HepG2 (cell line): ENCODE measurements around the gene FRMD3. TPM values are rescaled to one million over a fixed set of nuclear protein-coding genes. Genes with fewer than 3 reads are reported as not detected.

Experiments used
- ATAC-seq: fragments of 200-7000 bp; cut with Tn5 transposase; 3 replicates; pipeline ENCODE4 v1.9.1; 2020; ENCODE audit warnings: mild to moderate bottlenecking, moderate library complexity
- BruUV-seq: library from RNA; stranded (reverse); fragments of 400-500 nt; replicated peaks from 2 replicates; lab custom pipeline; 2021; lab: Mats Ljungman, UMichigan
- CTCF ChIA-PET: fragments of 300-600 bp; formaldehyde crosslinking; extraction: SDS; loops from one replicate; lab custom pipeline; 2021; ENCODE audit warnings: low total read pairs, inconsistent platforms, low intra/inter-chr PET ratio; lab: Yijun Ruan, JAX
- POLR2A ChIA-PET: fragments of 350-600 bp; sonication (Branson Sonifier 250); formaldehyde crosslinking; loops from one replicate; lab custom pipeline; 2020; ENCODE audit warnings: antibody characterized with exemption, inconsistent platforms; lab: Yijun Ruan, JAX
- DNase-seq: peaks from one replicate; pipeline ENCODE4 v3.0.0-alpha.2; 2015; ENCODE audit warnings: low spot score
- FAIRE-seq: peaks from 3 replicates; lab custom pipeline; 2011; peaks lifted over from hg19 to GRCh38; lab: Jason Lieb, UNC
- H2AFZ ChIP-seq: one replicate; pipeline ENCODE4 v1.6.1; 2011; ENCODE audit warnings: low read length, inconsistent platforms
- H3K27ac ChIP-seq: fragments of 300-600 bp; 3 replicates; pipeline ENCODE4 v1.8.0; 2011; ENCODE audit warnings: mixed run types, mild to moderate bottlenecking, mixed read lengths, low read length, inconsistent platforms; ENCODE audit not compliant: insufficient read depth; ENCODE audit errors: extremely low read length
- H3K27me3 ChIP-seq, 2 experiments: fragments of 200-600 bp in 1 of 2; 2 replicates in 1 of 2; 3 replicates in 1 of 2; pipeline versions ENCODE4 v1.6.0 to v1.8.0; 2011; ENCODE audit warnings: low read length in 2 of 2, mild to moderate bottlenecking in 2 of 2, moderate library complexity in 2 of 2, inconsistent platforms in 1 of 2; ENCODE audit not compliant: insufficient read depth in 2 of 2, control insufficient read depth in 1 of 2
- H3K36me3 ChIP-seq, 2 experiments: fragments of 200-600 bp in 1 of 2; replicated peaks in 1 of 2; 2 replicates in 1 of 2; 3 replicates in 1 of 2; pipeline versions ENCODE4 v1.5.1 to v1.8.0; 2011; ENCODE audit warnings: low read length in 2 of 2, inconsistent platforms in 1 of 2; ENCODE audit not compliant: insufficient read depth in 2 of 2, control insufficient read depth in 1 of 2
- H3K4me1 ChIP-seq: 2 replicates; pipeline ENCODE4 v1.5.1; 2012; ENCODE audit warnings: low read length, inconsistent platforms; ENCODE audit not compliant: insufficient read depth
- H3K4me2 ChIP-seq: 2 replicates; pipeline ENCODE4 v1.6.0; 2011; ENCODE audit warnings: low read depth, low read length, inconsistent platforms
- H3K4me3 ChIP-seq, 3 experiments: fragments of 200-600 bp in 1 of 3; sonication (generic), shearing (Covaris generic) in 1 of 3; replicated peaks in 1 of 3; 2 replicates each; pipeline ENCODE4 v1.5.1; 2011 to 2016; ENCODE audit warnings: low read length in 3 of 3, inconsistent platforms in 2 of 3, low read depth in 2 of 3, mild to moderate bottlenecking in 2 of 3, control low read depth in 1 of 3, mixed read lengths in 1 of 3; ENCODE audit not compliant: insufficient read depth in 1 of 3
- H3K79me2 ChIP-seq: one replicate; pipeline ENCODE4 v1.6.1; 2011; ENCODE audit warnings: low read length, inconsistent platforms; ENCODE audit not compliant: insufficient read depth
- H3K9ac ChIP-seq: 2 replicates; pipeline ENCODE4 v1.6.0; 2011; ENCODE audit warnings: mild to moderate bottlenecking, low read depth, low read length, inconsistent platforms; ENCODE audit not compliant: insufficient read depth
- H3K9me3 ChIP-seq: 2 replicates; pipeline ENCODE4 v1.5.1; 2012; ENCODE audit warnings: mild to moderate bottlenecking, low read length
- H4K20me1 ChIP-seq: 2 replicates; pipeline ENCODE4 v1.6.0; 2011; ENCODE audit warnings: inconsistent platforms, mild to moderate bottlenecking, low read length, moderate library complexity; ENCODE audit not compliant: insufficient read depth
- BCL6 ChIP-seq: IDR thresholded peaks from 2 replicates; pipeline ENCODE4 v1.6.1; 2016; ENCODE audit warnings: missing genetic modification reagents, missing compliant biosample characterization
- ELF3 ChIP-seq: IDR thresholded peaks from 2 replicates; pipeline ENCODE4 v1.6.1; 2016; ENCODE audit warnings: missing genetic modification reagents, missing compliant biosample characterization
- GFI1 ChIP-seq: sonication (generic); formaldehyde crosslinking; IDR thresholded peaks from 2 replicates; pipeline ENCODE4 v1.5.0; 2020; ENCODE audit warnings: missing genetic modification reagents, mild to moderate bottlenecking, borderline replicate concordance
- HNF4A ChIP-seq: sonication (generic); formaldehyde crosslinking; IDR thresholded peaks from 2 replicates; pipeline ENCODE4 v1.4.0; 2020; ENCODE audit warnings: missing genetic modification reagents
- HNRNPK ChIP-seq: fragments of 200-400 bp; formaldehyde crosslinking; IDR thresholded peaks from 2 replicates; pipeline ENCODE4 v1.6.1; 2018; ENCODE audit warnings: low read length, low read depth, moderate library complexity, mild to moderate bottlenecking; ENCODE audit not compliant: poor library complexity, severe bottlenecking
- MATR3 ChIP-seq: sonication (generic); formaldehyde crosslinking; IDR thresholded peaks from 2 replicates; pipeline ENCODE4 v1.4.0; 2020; ENCODE audit warnings: missing genetic modification reagents
- MEIS1 ChIP-seq: sonication (generic); formaldehyde crosslinking; IDR thresholded peaks from 2 replicates; pipeline ENCODE4 v1.9.0; 2021; ENCODE audit warnings: mild to moderate bottlenecking, missing genetic modification reagents, moderate library complexity, borderline replicate concordance
- MTA3 ChIP-seq: sonication (generic); formaldehyde crosslinking; IDR thresholded peaks from 2 replicates; pipeline ENCODE4 v1.4.0; 2020; ENCODE audit warnings: missing genetic modification reagents
- NCOA5 ChIP-seq: sonication (generic); formaldehyde crosslinking; IDR thresholded peaks from 2 replicates; pipeline ENCODE4 v1.4.0; 2020; ENCODE audit warnings: missing genetic modification reagents
- POLR2G ChIP-seq: fragments of 200-400 bp; formaldehyde crosslinking; IDR thresholded peaks from 2 replicates; pipeline ENCODE4 v1.6.1; 2018; ENCODE audit warnings: mild to moderate bottlenecking, low read depth, low read length, moderate library complexity
- SCMH1 ChIP-seq: sonication (generic); formaldehyde crosslinking; IDR thresholded peaks from 2 replicates; pipeline ENCODE4 v1.9.0; 2021; ENCODE audit warnings: missing genetic modification reagents, mild to moderate bottlenecking, borderline replicate concordance
- SMYD3 ChIP-seq: sonication (generic); formaldehyde crosslinking; IDR thresholded peaks from 2 replicates; pipeline ENCODE4 v1.8.1; 2023; ENCODE audit warnings: mild to moderate bottlenecking, missing genetic modification reagents
- SRSF1 ChIP-seq: fragments of 200-400 bp; formaldehyde crosslinking; optimal IDR thresholded peaks from 2 replicates; pipeline ENCODE3; 2017; ENCODE audit warnings: mild to moderate bottlenecking, low read depth, low read length, moderate library complexity
- ZNF296 ChIP-seq: sonication (generic); formaldehyde crosslinking; conservative IDR thresholded peaks from 2 replicates; pipeline ENCODE4 v1.5.0; 2020; ENCODE audit warnings: mild to moderate bottlenecking, missing genetic modification reagents
- ZNF331 ChIP-seq: sonication (generic); formaldehyde crosslinking; IDR thresholded peaks from 2 replicates; pipeline ENCODE4 v1.4.0; 2020; ENCODE audit warnings: missing genetic modification reagents
- ZNF547 ChIP-seq: sonication (generic); formaldehyde crosslinking; IDR thresholded peaks from 2 replicates; pipeline ENCODE4 v1.5.1; 2020; ENCODE audit warnings: mild to moderate bottlenecking, missing genetic modification reagents
- WGBS: methylation state at CpG from one replicate; pipeline ENCODE4 v1.1.6; 2017; ENCODE audit warnings: low lambda C conversion rate; 5-methylcytosine and 5-hydroxymethylcytosine counted together
- in situ Hi-C: cut with HindIII; loops from 2 replicates; pipeline ENCODE4 v1.10.0; 2017; ENCODE audit warnings: low pct_unique_long_range_greater_than_20kb; ENCODE audit not compliant: extremely low pct_ligation_motif_present
- intact Hi-C: fragments of 100-400 bp; cut with micrococcal nuclease; formaldehyde crosslinking; loops from one replicate; pipeline ENCODE4 v1.10.0; 2022; ENCODE audit not compliant: unreplicated experiment
- polyA plus RNA-seq, 8 experiments: library from polyadenylated mRNA; depleted of rRNA in 3 of 8; stranded (reverse) in 7 of 8; unstranded in 1 of 8; fragments of >200 nt; fragmentation: Illumina TruSeq in 4 of 8; extraction: Trizol in 4 of 8; gene quantifications; 2 replicates each; pipeline versions ENCODE4 v1.2.1 to v1.2.3, GENCODE V29; 2011 to 2016; ENCODE audit warnings: low read depth in 4 of 8, missing spikeins in 1 of 8, mixed read lengths in 1 of 8; ENCODE audit not compliant: insufficient read depth in 1 of 8
- total RNA-seq, 5 experiments: library from RNA; depleted of rRNA; stranded (reverse); fragments of >200 nt; fragmentation: Illumina TruSeq; extraction: Trizol; gene quantifications; 2 replicates each; pipeline ENCODE4 v1.2.3, GENCODE V29; 2016; ENCODE audit warnings: low read depth in 1 of 5
- TF ChIP-seq, protein P1 (sequence below): IDR thresholded peaks from 2 replicates; pipeline ENCODE4 v1.6.1; 2016; ENCODE audit warnings: missing genetic modification reagents, missing compliant biosample characterization
- TF ChIP-seq, protein P2 (sequence below), 2 experiments: sonication (generic) in 1 of 2; formaldehyde crosslinking in 1 of 2; IDR thresholded peaks; 2 replicates each; pipeline versions ENCODE4 v1.5.1 to v1.6.1; 2011 to 2020; ENCODE audit warnings: borderline replicate concordance in 1 of 2, low read depth in 1 of 2, low read length in 1 of 2, mild to moderate bottlenecking in 1 of 2, missing genetic modification reagents in 1 of 2, moderate library complexity in 1 of 2
- TF ChIP-seq, protein P3 (sequence below): sonication (generic); formaldehyde crosslinking; IDR thresholded peaks from 2 replicates; pipeline ENCODE4 v1.4.0; 2020; ENCODE audit warnings: missing genetic modification reagents
- TF ChIP-seq, protein P4 (sequence below): sonication (generic); formaldehyde crosslinking; IDR thresholded peaks from 2 replicates; pipeline ENCODE4 v1.8.0; 2022; ENCODE audit warnings: mild to moderate bottlenecking, missing genetic modification reagents, moderate library complexity

Gene FRMD3
- total and polyA plus RNA-seq, 2 of the 13 experiments (the other 11 are each of a cell fraction or from before 2014, with no cell fraction given): 3.2 to 7.7 TPM

DNA sequence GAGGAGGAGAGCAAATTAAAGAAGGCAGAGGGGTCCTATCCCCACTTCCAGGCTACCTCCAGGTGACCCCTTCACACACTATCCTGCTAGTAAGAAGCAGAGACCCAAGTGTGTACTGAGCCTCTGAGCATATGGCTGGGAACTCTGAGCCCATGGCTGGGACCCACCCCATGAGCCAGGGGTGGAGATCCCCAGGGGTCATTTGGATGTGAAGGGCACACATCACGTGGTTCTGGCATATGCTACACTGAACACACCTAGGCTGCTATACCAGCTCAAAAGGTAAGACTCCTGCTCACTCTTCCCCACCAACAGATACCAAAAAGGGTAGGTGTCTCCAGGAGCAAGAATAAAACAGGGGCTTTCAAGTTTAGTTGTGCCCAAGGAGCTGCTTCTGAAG is 149.9 kb downstream of the FRMD3 start:
- peak overlapping the region; percentile 76 for H3K27ac ChIP-seq
- no peaks in the 10 kb centered on the region for H3K79me2 ChIP-seq
- no peaks in the 10 kb centered on the region for H3K36me3 ChIP-seq
- no CpG with 5 or more reads among the region's 1 CpG for WGBS
- H3K4me2 ChIP-seq: peak overlapping the region; percentile 70
- DNase-seq (no peak), ATAC-seq (peak; percentile 53), FAIRE-seq (no peak)
- H3K4me3 ChIP-seq: peak overlapping the region in 1 of 3 experiments; percentile 53; a peak in 1 of 6 replicates
- no peak overlapping the region for H2AFZ ChIP-seq
- intact Hi-C loops: loop anchor here (5.0 kb wide), 1 partner anchor 149 kb away; the partner anchor contains the start of gene FRMD3
- H4K20me1 ChIP-seq: no peaks in the 10 kb centered on the region
- peaks cover 6% of the 10 kb centered on the region for H3K9me3 ChIP-seq
- no peaks in the 10 kb centered on the region for H3K27me3 ChIP-seq
- no peak overlapping the region; the same call in 1 of the 2 replicates for H3K9ac ChIP-seq
- H3K4me1 ChIP-seq: peaks cover 62% of the 10 kb centered on the region
- in situ Hi-C loops: loop anchor here (10.0 kb wide), 1 partner anchor 64 kb away; no protein-coding TSS in a partner anchor
- BruUV-seq: no TSS peak
- ChIA-PET POLR2A (interaction anchor here (1.6 to 1.7 kb wide), 2 partner anchors 9 to 36 kb away, joined by 3 to 7 read pairs; no protein-coding TSS in a partner anchor), CTCF (no interaction called here)
- TF ChIP-seq ZNF331 (CRISPR knock-in tag): no peak
- 0 out of 2 replicates have a peak, but pooled peaks have one; percentile 2 for TF ChIP-seq ELF3
- TF ChIP-seq POLR2G: no peak
- TF ChIP-seq GFI1 (CRISPR knock-in tag): no peak
- TF ChIP-seq HNF4A (CRISPR knock-in tag): peak; percentile 25; the same call in 1 of the 2 replicates
- TF ChIP-seq SRSF1: no peak
- TF ChIP-seq, protein P1, sequence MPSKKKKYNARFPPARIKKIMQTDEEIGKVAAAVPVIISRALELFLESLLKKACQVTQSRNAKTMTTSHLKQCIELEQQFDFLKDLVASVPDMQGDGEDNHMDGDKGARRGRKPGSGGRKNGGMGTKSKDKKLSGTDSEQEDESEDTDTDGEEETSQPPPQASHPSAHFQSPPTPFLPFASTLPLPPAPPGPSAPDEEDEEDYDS (CRISPR knock-in tag): no peak
- TF ChIP-seq HNRNPK: no peak
- no peak for TF ChIP-seq ZNF547 (CRISPR knock-in tag)
- TF ChIP-seq, protein P2, sequence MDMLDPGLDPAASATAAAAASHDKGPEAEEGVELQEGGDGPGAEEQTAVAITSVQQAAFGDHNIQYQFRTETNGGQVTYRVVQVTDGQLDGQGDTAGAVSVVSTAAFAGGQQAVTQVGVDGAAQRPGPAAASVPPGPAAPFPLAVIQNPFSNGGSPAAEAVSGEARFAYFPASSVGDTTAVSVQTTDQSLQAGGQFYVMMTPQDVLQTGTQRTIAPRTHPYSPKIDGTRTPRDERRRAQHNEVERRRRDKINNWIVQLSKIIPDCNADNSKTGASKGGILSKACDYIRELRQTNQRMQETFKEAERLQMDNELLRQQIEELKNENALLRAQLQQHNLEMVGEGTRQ (IDR thresholded peaks at IDR 0.05; ENCODE audit: low read depth, low read length): no peak
- TF ChIP-seq, protein P2 (CRISPR knock-in tag; IDR thresholded peaks at IDR 0.05; ENCODE audit: borderline replicate concordance): peak; percentile 55; the same call in 1 of the 2 replicates
- no peak for TF ChIP-seq BCL6 (CRISPR knock-in tag)
- no peak for TF ChIP-seq SCMH1
- TF ChIP-seq MTA3: no peak
- TF ChIP-seq, protein P3, sequence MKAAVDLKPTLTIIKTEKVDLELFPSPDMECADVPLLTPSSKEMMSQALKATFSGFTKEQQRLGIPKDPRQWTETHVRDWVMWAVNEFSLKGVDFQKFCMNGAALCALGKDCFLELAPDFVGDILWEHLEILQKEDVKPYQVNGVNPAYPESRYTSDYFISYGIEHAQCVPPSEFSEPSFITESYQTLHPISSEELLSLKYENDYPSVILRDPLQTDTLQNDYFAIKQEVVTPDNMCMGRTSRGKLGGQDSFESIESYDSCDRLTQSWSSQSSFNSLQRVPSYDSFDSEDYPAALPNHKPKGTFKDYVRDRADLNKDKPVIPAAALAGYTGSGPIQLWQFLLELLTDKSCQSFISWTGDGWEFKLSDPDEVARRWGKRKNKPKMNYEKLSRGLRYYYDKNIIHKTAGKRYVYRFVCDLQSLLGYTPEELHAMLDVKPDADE (CRISPR knock-in tag): no peak
- TF ChIP-seq ZNF296: no peak
- no peak for TF ChIP-seq NCOA5 (CRISPR knock-in tag)
- no peak for TF ChIP-seq SMYD3
- TF ChIP-seq, protein P4, sequence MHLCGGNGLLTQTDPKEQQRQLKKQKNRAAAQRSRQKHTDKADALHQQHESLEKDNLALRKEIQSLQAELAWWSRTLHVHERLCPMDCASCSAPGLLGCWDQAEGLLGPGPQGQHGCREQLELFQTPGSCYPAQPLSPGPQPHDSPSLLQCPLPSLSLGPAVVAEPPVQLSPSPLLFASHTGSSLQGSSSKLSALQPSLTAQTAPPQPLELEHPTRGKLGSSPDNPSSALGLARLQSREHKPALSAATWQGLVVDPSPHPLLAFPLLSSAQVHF (CRISPR knock-in tag): no peak
- no peak for TF ChIP-seq MEIS1 (CRISPR knock-in tag)
- no peak for TF ChIP-seq MATR3 (CRISPR knock-in tag)
